Measurements from ENCODE around the gene DSC2. TPM values are rescaled to one million over a fixed set of nuclear protein-coding genes. Genes with fewer than 3 reads are reported as not detected.

The DSC2 gene
- total and polyA plus RNA-seq, 2 donors (not counting 3 experiments of a cell fraction or from before 2014, with no cell fraction given), result under 0.01 TPM; not detected in 1

DNA sequence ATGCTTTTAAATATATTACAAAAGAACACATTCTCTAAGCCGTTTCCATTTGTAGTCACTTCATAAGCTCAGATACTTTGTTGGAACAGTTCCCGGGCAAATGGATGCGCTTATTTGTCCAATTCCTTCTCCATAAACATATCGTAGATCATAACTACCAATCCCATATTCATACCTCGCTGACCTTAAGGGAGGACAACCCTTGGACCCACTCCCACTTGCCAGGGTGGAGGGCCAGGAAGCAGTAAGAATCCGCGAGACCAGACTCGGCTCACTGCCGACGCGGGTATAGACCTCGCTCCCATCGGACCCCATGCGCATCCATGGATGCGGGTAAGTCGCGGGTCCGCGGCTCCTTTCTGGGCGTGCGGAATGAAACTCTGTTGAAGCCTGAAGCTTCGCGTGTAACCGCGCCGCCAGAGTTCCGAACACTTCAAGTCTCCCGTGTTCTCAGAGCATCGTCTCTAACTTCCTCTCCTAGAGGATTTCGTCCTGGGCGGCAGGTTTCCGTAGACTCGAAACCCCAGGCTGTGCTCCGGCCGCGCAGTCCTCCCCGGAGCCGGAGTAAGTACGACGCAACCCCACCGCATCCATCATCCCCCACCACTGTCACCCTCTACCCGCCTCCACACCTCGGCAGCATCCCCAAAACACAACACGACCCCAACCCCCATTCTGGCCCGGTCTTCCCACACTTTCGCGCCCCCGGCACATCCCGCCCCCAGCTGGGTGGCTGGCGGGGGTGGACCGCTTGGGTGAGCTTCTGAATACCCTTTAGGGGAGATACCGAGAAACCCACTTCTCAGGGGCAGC is 60.7 kb downstream of the DSC2 start:
- ChIA-PET POLR2A (no interaction called here), CTCF (no interaction called here)
- H3K9me1 ChIP-seq (replicated peaks; ENCODE audit: control insufficient read depth, extremely low read depth, insufficient read depth, low read length), result no peaks in the 10 kb centered on the region
- H3K9me3 ChIP-seq (replicated peaks; ENCODE audit: control insufficient read depth, insufficient read depth, low read length), result no peaks in the 10 kb centered on the region
- peaks cover 27 to 49% of the 10 kb centered on the region in 2 experiments for H3K27me3 ChIP-seq (ENCODE audit: control insufficient read depth in 2 of 2, insufficient read depth in 2 of 2, low read length in 2 of 2)
- H3K4me2 ChIP-seq (ENCODE audit: insufficient read depth, low read length), result peak overlapping the region; percentile 19
- FAIRE-seq (no peak), DNase-seq (ENCODE audit: low read depth, low spot score) (peak; percentile 3)
- BruUV-seq (replicated peaks), result no TSS peak
- intact Hi-C loops (cut with micrococcal nuclease), result no loop called here
- peaks cover 3% of the 10 kb centered on the region for H3K4me1 ChIP-seq (ENCODE audit: control insufficient read depth, extremely low read depth, insufficient read depth, low read length)
- no peak overlapping the region for H2AFZ ChIP-seq (ENCODE audit: low read depth, low read length)
- no peak for TF ChIP-seq MYC (IDR thresholded peaks at IDR 0.05; ENCODE audit: low read depth, low read length)
- TF ChIP-seq JUN (IDR thresholded peaks at IDR 0.05; ENCODE audit: borderline replicate concordance, insufficient read depth, insufficient read length, low read depth), result no peak
- no peak for TF ChIP-seq FOS (IDR thresholded peaks at IDR 0.05; ENCODE audit: borderline replicate concordance, insufficient read depth, low read length)
- peak; percentile 83 for TF ChIP-seq EZH2 (IDR thresholded peaks at IDR 0.05; ENCODE audit: borderline replicate concordance, low read depth, low read length, severe bottlenecking)
- no peak for TF ChIP-seq GATA2 (IDR thresholded peaks at IDR 0.05; ENCODE audit: insufficient read depth, insufficient read length, low read depth, low read length)
- H3K27ac ChIP-seq (ENCODE audit: insufficient read depth, low read depth, low read length), result no peak overlapping the region
- H3K79me2 ChIP-seq (ENCODE audit: control insufficient read depth, insufficient read depth, low read length), result no peaks in the 10 kb centered on the region
- H3K9ac ChIP-seq (replicated peaks; ENCODE audit: extremely low read depth, insufficient read depth, low read length), result no peak overlapping the region
- H4K20me1 ChIP-seq (replicated peaks; ENCODE audit: control insufficient read depth, extremely low read depth, insufficient read depth, low read length), result no peaks in the 10 kb centered on the region
- H3K36me3 ChIP-seq (ENCODE audit: control insufficient read depth in 2 of 2, extremely low read depth in 1 of 2, insufficient read depth in 2 of 2, low read length in 2 of 2), result no peaks in the 10 kb centered on the region
- no peak overlapping the region for H3K4me3 ChIP-seq (replicated peaks in 1 of 3; ENCODE audit: insufficient read depth in 1 of 3, low read depth in 1 of 3, low read length in 3 of 3)
- dilution Hi-C loops (cut with MboI; ENCODE audit: extremely low pct_ligation_motif_present, low sequenced_read_pairs), result no loop called here

DNA sequence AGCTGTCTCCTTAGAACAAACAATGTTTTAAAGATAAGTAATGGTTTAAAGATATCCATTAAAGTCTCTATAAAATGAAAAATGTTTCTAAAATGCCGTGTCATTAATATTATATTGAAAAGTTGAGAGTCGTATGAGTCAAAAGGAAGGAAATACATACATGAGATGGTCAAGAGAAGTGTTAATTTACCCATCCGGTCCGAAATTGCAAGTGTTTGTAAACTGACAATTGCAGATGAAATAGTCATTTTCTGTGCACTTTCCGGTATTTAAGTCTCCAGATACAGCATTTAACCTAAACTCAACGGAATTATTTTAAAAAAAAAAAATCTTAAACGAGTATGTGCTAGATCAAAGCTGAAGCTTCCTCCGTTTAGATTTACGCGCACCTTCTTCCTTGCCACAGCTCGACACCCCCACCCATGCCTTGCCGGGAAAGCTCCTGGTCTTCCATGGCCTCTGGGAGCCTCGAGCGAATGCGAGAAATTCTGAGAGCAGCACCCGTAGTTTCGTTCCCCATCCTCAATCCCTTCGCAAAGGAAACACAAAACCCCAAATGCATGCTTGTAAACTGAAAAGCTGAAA is 61.4 kb downstream of the DSC2 start:
- dilution Hi-C loops (cut with MboI; ENCODE audit: extremely low pct_ligation_motif_present, low sequenced_read_pairs), result no loop called here

More for the DNA sequence above, 61.4 kb downstream of the DSC2 start:
- H3K27me3 ChIP-seq (ENCODE audit: control insufficient read depth in 2 of 2, insufficient read depth in 2 of 2, low read length in 2 of 2), result peaks cover 27 to 49% of the 10 kb centered on the region in 2 experiments
- H3K4me2 ChIP-seq (ENCODE audit: insufficient read depth, low read length), result peak overlapping the region; percentile 19
- DNase-seq (ENCODE audit: low read depth, low spot score), result no peak
- H3K9ac ChIP-seq (replicated peaks; ENCODE audit: extremely low read depth, insufficient read depth, low read length), result no peak overlapping the region
- FAIRE-seq, result no peak
- no peak overlapping the region for H3K27ac ChIP-seq (ENCODE audit: insufficient read depth, low read depth, low read length)
- H4K20me1 ChIP-seq (replicated peaks; ENCODE audit: control insufficient read depth, extremely low read depth, insufficient read depth, low read length), result no peaks in the 10 kb centered on the region
- no TSS peak for BruUV-seq (replicated peaks)
- peaks cover 3% of the 10 kb centered on the region for H3K4me1 ChIP-seq (ENCODE audit: control insufficient read depth, extremely low read depth, insufficient read depth, low read length)
- H3K79me2 ChIP-seq (ENCODE audit: control insufficient read depth, insufficient read depth, low read length), result no peaks in the 10 kb centered on the region
- no peaks in the 10 kb centered on the region for H3K36me3 ChIP-seq (ENCODE audit: control insufficient read depth in 2 of 2, extremely low read depth in 1 of 2, insufficient read depth in 2 of 2, low read length in 2 of 2)
- intact Hi-C loops (cut with micrococcal nuclease), result no loop called here
- H3K9me3 ChIP-seq (replicated peaks; ENCODE audit: control insufficient read depth, insufficient read depth, low read length), result no peaks in the 10 kb centered on the region
- TF ChIP-seq, protein P1, sequence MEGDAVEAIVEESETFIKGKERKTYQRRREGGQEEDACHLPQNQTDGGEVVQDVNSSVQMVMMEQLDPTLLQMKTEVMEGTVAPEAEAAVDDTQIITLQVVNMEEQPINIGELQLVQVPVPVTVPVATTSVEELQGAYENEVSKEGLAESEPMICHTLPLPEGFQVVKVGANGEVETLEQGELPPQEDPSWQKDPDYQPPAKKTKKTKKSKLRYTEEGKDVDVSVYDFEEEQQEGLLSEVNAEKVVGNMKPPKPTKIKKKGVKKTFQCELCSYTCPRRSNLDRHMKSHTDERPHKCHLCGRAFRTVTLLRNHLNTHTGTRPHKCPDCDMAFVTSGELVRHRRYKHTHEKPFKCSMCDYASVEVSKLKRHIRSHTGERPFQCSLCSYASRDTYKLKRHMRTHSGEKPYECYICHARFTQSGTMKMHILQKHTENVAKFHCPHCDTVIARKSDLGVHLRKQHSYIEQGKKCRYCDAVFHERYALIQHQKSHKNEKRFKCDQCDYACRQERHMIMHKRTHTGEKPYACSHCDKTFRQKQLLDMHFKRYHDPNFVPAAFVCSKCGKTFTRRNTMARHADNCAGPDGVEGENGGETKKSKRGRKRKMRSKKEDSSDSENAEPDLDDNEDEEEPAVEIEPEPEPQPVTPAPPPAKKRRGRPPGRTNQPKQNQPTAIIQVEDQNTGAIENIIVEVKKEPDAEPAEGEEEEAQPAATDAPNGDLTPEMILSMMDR (IDR thresholded peaks at IDR 0.05; ENCODE audit: extremely low read depth in 1 of 2, insufficient read depth in 1 of 2, low read depth in 1 of 2, low read length in 2 of 2), result no peak
- TF ChIP-seq MYC (IDR thresholded peaks at IDR 0.05; ENCODE audit: low read depth, low read length) (no peak), POLR2A (IDR thresholded peaks at IDR 0.05; ENCODE audit: low read depth, low read length) (no peak), POLR2AphosphoS5 (IDR thresholded peaks at IDR 0.05; ENCODE audit: insufficient read depth, low read depth, low read length) (no peak), FOS (IDR thresholded peaks at IDR 0.05; ENCODE audit: borderline replicate concordance, insufficient read depth, low read length) (no peak), EZH2 (IDR thresholded peaks at IDR 0.05; ENCODE audit: borderline replicate concordance, low read depth, low read length, severe bottlenecking) (no peak), GATA2 (IDR thresholded peaks at IDR 0.05; ENCODE audit: insufficient read depth, insufficient read length, low read depth, low read length) (no peak), JUN (IDR thresholded peaks at IDR 0.05; ENCODE audit: borderline replicate concordance, insufficient read depth, insufficient read length, low read depth) (no peak)
- TF ChIP-seq, protein P2, sequence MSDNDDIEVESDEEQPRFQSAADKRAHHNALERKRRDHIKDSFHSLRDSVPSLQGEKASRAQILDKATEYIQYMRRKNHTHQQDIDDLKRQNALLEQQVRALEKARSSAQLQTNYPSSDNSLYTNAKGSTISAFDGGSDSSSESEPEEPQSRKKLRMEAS (IDR thresholded peaks at IDR 0.05; ENCODE audit: insufficient read depth, insufficient read length), result no peak
- H3K9me1 ChIP-seq (replicated peaks; ENCODE audit: control insufficient read depth, extremely low read depth, insufficient read depth, low read length), result no peaks in the 10 kb centered on the region
- H3K4me3 ChIP-seq (replicated peaks in 1 of 3; ENCODE audit: insufficient read depth in 1 of 3, low read depth in 1 of 3, low read length in 3 of 3), result no peak overlapping the region
- ChIA-PET POLR2A (no interaction called here), CTCF (no interaction called here)
- H2AFZ ChIP-seq (ENCODE audit: low read depth, low read length), result no peak overlapping the region
